PC-9 (cell line): ENCODE data around the gene SHE. TPM values are rescaled to one million over a fixed set of nuclear protein-coding genes. Genes with fewer than 3 reads are reported as not detected.

Experiments used
- BruUV-seq: library from RNA; stranded (reverse); fragments of 400-500 nt; replicated peaks from 2 replicates; lab custom pipeline; 2021; lab: Mats Ljungman, UMichigan
- CTCF ChIA-PET: fragments of 300-600 bp; sonication (Branson Sonifier 250); formaldehyde crosslinking; loops from one replicate; lab custom pipeline; 2022; ENCODE audit warnings: antibody characterized with exemption; lab: Charles Lee
- POLR2A ChIA-PET: fragments of 300-600 bp; sonication (Branson Sonifier 250); formaldehyde crosslinking; loops from one replicate; lab custom pipeline; 2022; ENCODE audit warnings: antibody characterized with exemption; ENCODE audit not compliant: unreplicated experiment; lab: Charles Lee
- DNase-seq, 2 experiments: peaks; one replicate each; pipeline versions ENCODE4 v3.0.0 to v3.0.0-alpha.2; 2015 to 2022; ENCODE audit warnings: mixed read lengths in 1 of 2
- H2AFZ ChIP-seq: fragments of 200-600 bp; sonication (generic); 2 replicates; pipeline ENCODE4 v1.8.1; 2017; ENCODE audit warnings: antibody characterized with exemption
- H3F3A ChIP-seq: fragments of 200-600 bp; sonication (generic); 2 replicates; pipeline ENCODE4 v1.8.1; 2017; ENCODE audit warnings: antibody characterized with exemption, mild to moderate bottlenecking, low read depth; ENCODE audit not compliant: insufficient read depth
- H3K27ac ChIP-seq: fragments of 200-600 bp; sonication (generic); 2 replicates; pipeline ENCODE4 v1.6.1; 2016; ENCODE audit warnings: mixed run types
- H3K27me3 ChIP-seq: fragments of 200-600 bp; sonication (generic); 2 replicates; pipeline ENCODE4 v1.6.1; 2016; ENCODE audit warnings: low read depth, mixed run types; ENCODE audit not compliant: insufficient read depth
- H3K36me3 ChIP-seq: fragments of 200-600 bp; sonication (generic); 2 replicates; pipeline ENCODE4 v1.6.1; 2016; ENCODE audit warnings: low read depth, mixed run types
- H3K4me1 ChIP-seq: fragments of 200-600 bp; sonication (generic); replicated peaks from 2 replicates; pipeline ENCODE4 v1.6.1; 2016; ENCODE audit warnings: mixed run types; ENCODE audit not compliant: insufficient read depth
- H3K4me2 ChIP-seq: fragments of 200-600 bp; sonication (generic); 2 replicates; pipeline ENCODE4 v1.6.1; 2017; ENCODE audit warnings: mixed run types
- H3K4me3 ChIP-seq: fragments of 200-600 bp; sonication (generic); 2 replicates; pipeline ENCODE4 v1.6.1; 2016; ENCODE audit warnings: mixed run types
- H3K79me2 ChIP-seq: fragments of 200-600 bp; sonication (generic); 2 replicates; pipeline ENCODE4 v1.6.1; 2017; ENCODE audit warnings: low read depth, mixed run types
- H3K9me2 ChIP-seq: fragments of 200-600 bp; sonication (generic); 2 replicates; pipeline ENCODE4 v1.8.1; 2017; ENCODE audit warnings: mild to moderate bottlenecking; ENCODE audit not compliant: insufficient read depth
- H3K9me3 ChIP-seq: fragments of 200-600 bp; sonication (generic); 2 replicates; pipeline ENCODE4 v1.8.1; 2016; ENCODE audit warnings: low read depth; ENCODE audit not compliant: insufficient read depth
- H4K20me1 ChIP-seq: fragments of 200-600 bp; sonication (generic); 2 replicates; pipeline ENCODE4 v1.8.1; 2017; ENCODE audit not compliant: insufficient read depth
- CTCF ChIP-seq: fragments of 200-600 bp; sonication (generic); conservative IDR thresholded peaks from 2 replicates; pipeline ENCODE4 v1.6.1; 2017; ENCODE audit warnings: mixed run types, antibody characterized with exemption, mild to moderate bottlenecking, moderate library complexity
- EZH2 ChIP-seq: fragments of 200-600 bp; sonication (generic); IDR thresholded peaks from 2 replicates; pipeline ENCODE4 v1.8.0; 2017; ENCODE audit warnings: antibody characterized with exemption, low read depth
- intact Hi-C: fragments of 100-400 bp; cut with micrococcal nuclease; formaldehyde crosslinking; loops from one replicate; pipeline ENCODE4 v1.10.0; 2022; ENCODE audit not compliant: unreplicated experiment
- total RNA-seq: library from RNA; stranded (reverse); gene quantifications from 2 replicates; pipeline ENCODE4 v1.2.3, GENCODE V29; 2021

The SHE gene
- total RNA-seq, 1 experiment from 2014 or later, result not detected

- BruUV-seq, result no TSS peak
- peaks cover 5% of the 10 kb centered on the region; the same call in 1 of the 2 replicates for H3K9me2 ChIP-seq
- no peak overlapping the region for H3K27ac ChIP-seq
- H3K79me2 ChIP-seq, result no peaks in the 10 kb centered on the region
- POLR2A ChIA-PET, result no interaction called here
- intact Hi-C loops, result no loop called here
- H2AFZ ChIP-seq, result no peak overlapping the region
- CTCF ChIA-PET, result no interaction called here
- no peaks in the 10 kb centered on the region for H4K20me1 ChIP-seq
- no peaks in the 10 kb centered on the region for H3K9me3 ChIP-seq
- peaks cover 55% of the 10 kb centered on the region for H3K27me3 ChIP-seq
- no peak for DNase-seq
- no peaks in the 10 kb centered on the region for H3F3A ChIP-seq
- H3K4me1 ChIP-seq, result peaks cover 7% of the 10 kb centered on the region; the same call in 1 of the 2 replicates
- TF ChIP-seq CTCF (no peak), EZH2 (no peak)
- H3K36me3 ChIP-seq, result no peaks in the 10 kb centered on the region
- no peak overlapping the region for H3K4me3 ChIP-seq
- H3K4me2 ChIP-seq, result no peak overlapping the region
Observed at GRCh38 chr1:154521695-154522094, 19.5 kb upstream of the SHE start.

GRCh38 chr1:154520333-154520732 lies 18.1 kb upstream of the SHE start:
- no peaks in the 10 kb centered on the region for H3K36me3 ChIP-seq
- ChIA-PET CTCF (no interaction called here), POLR2A (no interaction called here)
- no peak for TF ChIP-seq EZH2
- TF ChIP-seq CTCF, result no peak
- H3K4me3 ChIP-seq, result no peak overlapping the region
- H3K27me3 ChIP-seq, result peaks cover 63% of the 10 kb centered on the region
- H3K27ac ChIP-seq, result no peak overlapping the region
- no peaks in the 10 kb centered on the region for H3K9me3 ChIP-seq
- H3K4me1 ChIP-seq, result peaks cover 7% of the 10 kb centered on the region; the same call in 1 of the 2 replicates
- no peaks in the 10 kb centered on the region for H3F3A ChIP-seq
- H2AFZ ChIP-seq, result no peak overlapping the region
- DNase-seq, result no peak
- no peaks in the 10 kb centered on the region for H4K20me1 ChIP-seq
- no TSS peak for BruUV-seq
- H3K4me2 ChIP-seq, result no peak overlapping the region
- intact Hi-C loops, result no loop called here
- H3K79me2 ChIP-seq, result no peaks in the 10 kb centered on the region
- H3K9me2 ChIP-seq, result peaks cover 4% of the 10 kb centered on the region; the same call in 1 of the 2 replicates

GRCh38 chr1:154519591-154519991 lies 17.4 kb upstream of the SHE start:
- no peaks in the 10 kb centered on the region for H3K9me3 ChIP-seq
- ChIA-PET POLR2A (no interaction called here), CTCF (no interaction called here)
- H2AFZ ChIP-seq, result no peak overlapping the region
- H3K9me2 ChIP-seq, result no peaks in the 10 kb centered on the region
- BruUV-seq, result no TSS peak
- intact Hi-C loops, result no loop called here
- no peak overlapping the region for H3K4me3 ChIP-seq
- peaks cover 63% of the 10 kb centered on the region for H3K27me3 ChIP-seq
- DNase-seq, result no peak
- H4K20me1 ChIP-seq, result no peaks in the 10 kb centered on the region
- TF ChIP-seq EZH2 (no peak), CTCF (no peak)
- H3K4me2 ChIP-seq, result no peak overlapping the region
- H3F3A ChIP-seq, result no peaks in the 10 kb centered on the region
- no peaks in the 10 kb centered on the region for H3K36me3 ChIP-seq
- peaks cover 7% of the 10 kb centered on the region; the same call in 1 of the 2 replicates for H3K4me1 ChIP-seq
- no peak overlapping the region for H3K27ac ChIP-seq
- no peaks in the 10 kb centered on the region for H3K79me2 ChIP-seq
